ENCODE results near the gene ARHGAP20. TPM values are rescaled to one million over a fixed set of nuclear protein-coding genes. Genes with fewer than 3 reads are reported as not detected.

Gene ARHGAP20
- total and polyA plus RNA-seq, 2 experiments from 2014 or later, result 0.84 to 0.97 TPM

DNA sequence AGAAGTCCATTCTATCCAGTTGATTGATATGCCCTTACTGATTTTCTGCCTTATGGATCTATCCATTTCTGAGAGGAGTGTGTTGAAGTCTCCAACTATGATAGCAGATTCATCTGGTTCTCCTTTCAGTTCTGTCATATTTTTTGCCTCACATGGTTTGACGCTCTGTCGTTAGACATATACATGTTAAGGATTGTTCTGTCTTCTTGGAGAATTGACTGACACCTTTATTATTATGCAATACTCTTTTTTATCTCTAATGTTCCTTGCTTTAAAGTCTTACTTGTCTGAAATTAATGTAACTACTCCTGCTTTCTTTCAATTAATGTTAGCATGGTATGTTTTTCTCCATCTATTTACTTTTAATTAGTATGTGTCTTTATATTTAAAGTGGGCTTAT lies 12.1 kb upstream of the ARHGAP20 start:
- no peak overlapping the region for H3K9ac ChIP-seq
- H3K27ac ChIP-seq, result no peak overlapping the region
- in situ Hi-C loops (cut with MboI), result loop anchor here (25.0 kb wide), 2 partner anchors 513 to 713 kb away; partner anchors contain the start of gene POU2AF2
- H3K4me2 ChIP-seq (ENCODE audit: unreplicated experiment), result no peak overlapping the region
- H3K79me2 ChIP-seq (ENCODE audit: insufficient read depth), result no peaks in the 10 kb centered on the region
- H3K9me2 ChIP-seq (ENCODE audit: insufficient read depth), result no peaks in the 10 kb centered on the region
- no peaks in the 10 kb centered on the region for H3K9me3 ChIP-seq (ENCODE audit: low read depth)
- peaks cover 8% of the 10 kb centered on the region; the same call in 1 of the 2 replicates for H3K4me1 ChIP-seq (ENCODE audit: insufficient read depth)
- peaks cover 9% of the 10 kb centered on the region for H3F3A ChIP-seq (ENCODE audit: insufficient read depth)
- H3K27me3 ChIP-seq (replicated peaks; ENCODE audit: insufficient read depth), result no peaks in the 10 kb centered on the region
- no peaks in the 10 kb centered on the region for H4K20me1 ChIP-seq (ENCODE audit: insufficient read depth)
- WGBS, 2 experiments (ENCODE audit: low coverage in 1 of 2, low lambda C conversion rate in 2 of 2, missing lambda C conversion rate in 2 of 2), result 53 to 62% methylated on average over 2 of the region's 2 CpGs
- H2AFZ ChIP-seq, result no peak overlapping the region
- no peaks in the 10 kb centered on the region for H3K36me3 ChIP-seq (ENCODE audit: low read depth)
- no peak overlapping the region for H3K4me3 ChIP-seq
- no peak for DNase-seq
- TF ChIP-seq EZH2phosphoT487 (IDR thresholded peaks at IDR 0.05; ENCODE audit: insufficient read depth, low read depth), result no peak
- TF ChIP-seq EZH2 (IDR thresholded peaks at IDR 0.05; ENCODE audit: insufficient read depth, poor library complexity, severe bottlenecking), result no peak

DNA sequence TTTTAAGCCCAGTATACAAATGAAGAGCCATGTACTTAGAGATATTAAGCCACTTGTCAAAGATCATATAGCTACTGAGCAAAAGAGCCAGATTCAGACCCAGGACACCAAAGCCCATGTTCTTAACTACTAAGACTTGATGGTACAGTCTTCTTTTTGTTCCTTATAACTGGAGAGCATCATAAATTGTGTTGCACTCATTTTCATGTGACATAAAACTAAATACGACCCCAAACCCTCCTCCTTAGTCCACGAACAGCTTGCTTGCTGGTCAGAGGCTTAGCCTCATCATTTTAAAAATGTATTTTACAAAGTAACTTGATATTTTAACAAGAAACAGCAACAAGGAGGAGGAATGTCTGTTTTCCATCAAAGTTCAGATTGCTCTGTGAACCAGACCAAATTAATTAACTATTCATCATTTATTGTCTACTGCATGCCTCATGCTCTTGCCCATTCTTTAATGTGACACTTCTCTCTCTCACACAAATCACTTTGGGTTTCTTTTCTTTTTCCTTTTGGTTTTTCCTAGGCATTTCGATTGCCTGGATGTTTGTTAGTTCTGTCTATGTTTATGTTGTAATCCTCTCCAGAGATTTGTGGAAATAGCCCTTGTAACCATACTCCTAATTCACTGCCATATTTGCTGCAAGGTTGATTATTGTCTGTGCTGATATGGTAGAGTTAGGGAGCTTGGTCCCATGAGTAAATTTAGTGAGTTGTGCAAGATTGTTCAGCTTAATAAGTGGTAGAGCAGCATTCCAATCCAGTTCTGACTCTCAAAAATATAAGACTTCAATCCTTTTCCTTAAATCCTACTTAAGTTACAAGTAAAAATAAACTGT lies 8.4 kb upstream of the ARHGAP20 start:
- Histone ChIP-seq H3K9me3 (ENCODE audit: low read depth) (no peaks in the 10 kb centered on the region), H3K36me3 (ENCODE audit: low read depth) (no peaks in the 10 kb centered on the region), H3F3A (ENCODE audit: insufficient read depth) (peaks cover 11% of the 10 kb centered on the region), H3K9ac (no peak overlapping the region), H4K20me1 (ENCODE audit: insufficient read depth) (no peaks in the 10 kb centered on the region), H3K4me1 (ENCODE audit: insufficient read depth) (peaks cover 13% of the 10 kb centered on the region), H3K4me3 (no peak overlapping the region), H3K4me2 (ENCODE audit: unreplicated experiment) (no peak overlapping the region), H3K27me3 (replicated peaks; ENCODE audit: insufficient read depth) (no peaks in the 10 kb centered on the region), H3K27ac (no peak overlapping the region), H3K79me2 (ENCODE audit: insufficient read depth) (no peaks in the 10 kb centered on the region), H3K9me2 (ENCODE audit: insufficient read depth) (no peaks in the 10 kb centered on the region), H2AFZ (no peak overlapping the region)
- TF ChIP-seq EZH2 (IDR thresholded peaks at IDR 0.05; ENCODE audit: insufficient read depth, poor library complexity, severe bottlenecking) (no peak), EZH2phosphoT487 (IDR thresholded peaks at IDR 0.05; ENCODE audit: insufficient read depth, low read depth) (no peak)
- peak; percentile 19 for DNase-seq
- 18 to 30% methylated on average over 3 of the region's 3 CpGs for WGBS, 2 experiments (ENCODE audit: low coverage in 1 of 2, low lambda C conversion rate in 2 of 2, missing lambda C conversion rate in 2 of 2)
- in situ Hi-C loops (cut with MboI), result loop anchor here (25.0 kb wide), 2 partner anchors 517 to 717 kb away; partner anchors contain the start of gene POU2AF2

DNA sequence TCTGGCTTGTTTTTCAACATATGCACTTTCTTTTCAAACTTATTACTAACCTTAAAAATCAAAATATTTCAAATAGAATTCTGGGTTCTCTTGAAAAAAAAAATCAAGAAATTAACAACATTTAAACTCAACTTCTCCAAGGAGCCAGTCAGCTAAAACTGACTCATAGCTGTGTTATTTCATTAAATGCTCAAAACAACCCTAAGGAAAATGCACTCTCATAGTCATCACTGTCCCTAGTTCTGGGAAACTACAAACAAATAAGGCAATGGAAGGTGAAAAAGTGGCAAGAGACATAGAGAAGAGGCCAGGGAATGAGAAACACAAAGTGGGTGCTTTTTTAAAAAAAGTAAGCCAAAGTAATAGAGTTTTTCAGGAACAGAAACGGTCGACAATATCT lies 4.1 kb upstream of the ARHGAP20 start:
- WGBS, 2 experiments (ENCODE audit: low coverage in 1 of 2, low lambda C conversion rate in 2 of 2, missing lambda C conversion rate in 2 of 2), result 97 to 100% methylated on average over 2 of the region's 2 CpGs
- Histone ChIP-seq H3K27ac (peak overlapping the region; percentile 63), H3K9ac (no peak overlapping the region), H3K36me3 (ENCODE audit: low read depth) (no peaks in the 10 kb centered on the region), H3K27me3 (replicated peaks; ENCODE audit: insufficient read depth) (no peaks in the 10 kb centered on the region), H3K79me2 (ENCODE audit: insufficient read depth) (no peaks in the 10 kb centered on the region), H3K4me2 (ENCODE audit: unreplicated experiment) (peak overlapping the region; percentile 67), H3K4me1 (ENCODE audit: insufficient read depth) (peaks cover 22% of the 10 kb centered on the region), H3K9me3 (ENCODE audit: low read depth) (no peaks in the 10 kb centered on the region), H3K4me3 (no peak overlapping the region), H3K9me2 (ENCODE audit: insufficient read depth) (no peaks in the 10 kb centered on the region), H3F3A (ENCODE audit: insufficient read depth) (peaks cover 40% of the 10 kb centered on the region), H4K20me1 (ENCODE audit: insufficient read depth) (no peaks in the 10 kb centered on the region), H2AFZ (0 out of 2 replicates have a peak overlapping the region, but pooled peaks have one; percentile 7)
- TF ChIP-seq EZH2phosphoT487 (IDR thresholded peaks at IDR 0.05; ENCODE audit: insufficient read depth, low read depth), result no peak
- TF ChIP-seq EZH2 (IDR thresholded peaks at IDR 0.05; ENCODE audit: insufficient read depth, poor library complexity, severe bottlenecking), result no peak
- in situ Hi-C loops (cut with MboI), result loop anchor here (25.0 kb wide), 2 partner anchors 521 to 721 kb away; partner anchors contain the start of gene POU2AF2
- peak; percentile 76 for DNase-seq

DNA sequence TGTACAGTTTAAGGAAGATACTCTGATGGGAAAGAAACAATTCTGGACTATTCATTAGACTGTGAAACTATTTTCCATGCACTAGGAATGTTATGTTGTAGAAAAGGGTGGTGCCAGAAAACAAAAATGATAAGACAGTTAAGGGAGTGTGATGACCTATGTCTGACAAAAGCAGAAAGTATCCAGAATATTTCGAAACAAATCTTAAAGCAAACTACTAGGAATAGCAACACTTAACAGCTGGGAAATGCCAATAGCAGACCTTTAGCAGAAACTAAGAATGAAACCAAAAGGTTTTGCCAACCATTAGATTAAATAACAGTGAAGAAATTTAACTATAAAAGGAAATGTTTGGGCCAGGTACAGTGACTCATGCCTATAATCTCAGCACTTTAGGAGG lies 3.3 kb upstream of the ARHGAP20 start:
- WGBS, 2 experiments (ENCODE audit: low coverage in 1 of 2, low lambda C conversion rate in 2 of 2, missing lambda C conversion rate in 2 of 2), result 13 to 27% methylated on average over 1 of the region's 1 CpG
- Histone ChIP-seq H3K27me3 (replicated peaks; ENCODE audit: insufficient read depth) (no peaks in the 10 kb centered on the region), H3K79me2 (ENCODE audit: insufficient read depth) (no peaks in the 10 kb centered on the region), H3K4me1 (ENCODE audit: insufficient read depth) (peaks cover 22% of the 10 kb centered on the region), H3K9ac (no peak overlapping the region), H3K4me3 (peak overlapping the region; percentile 29), H3K9me2 (ENCODE audit: insufficient read depth) (no peaks in the 10 kb centered on the region), H4K20me1 (ENCODE audit: insufficient read depth) (no peaks in the 10 kb centered on the region), H3K36me3 (ENCODE audit: low read depth) (no peaks in the 10 kb centered on the region), H3K4me2 (ENCODE audit: unreplicated experiment) (peak overlapping the region; percentile 67), H2AFZ (no peak overlapping the region), H3K27ac (peak overlapping the region; percentile 63), H3K9me3 (ENCODE audit: low read depth) (no peaks in the 10 kb centered on the region), H3F3A (ENCODE audit: insufficient read depth) (peaks cover 40% of the 10 kb centered on the region)
- in situ Hi-C loops (cut with MboI), result loop anchor here (25.0 kb wide), 2 partner anchors 522 to 722 kb away; partner anchors contain the start of gene POU2AF2
- TF ChIP-seq EZH2phosphoT487 (IDR thresholded peaks at IDR 0.05; ENCODE audit: insufficient read depth, low read depth), result no peak
- no peak for TF ChIP-seq EZH2 (IDR thresholded peaks at IDR 0.05; ENCODE audit: insufficient read depth, poor library complexity, severe bottlenecking)
- peak; percentile 74 for DNase-seq

All from GM23248 (cell line).